ENCODE data around the gene RHBDD3.

RHBDD3 gene

GRCh38 chr22:29265929-29266328 lies 1.9 kb downstream of the RHBDD3 start (continued):
- TF ChIP-seq ZNF8 (CRISPR knock-in tag; IDR thresholded peaks at IDR 0.05) (no peak), ZFP3 (CRISPR knock-in tag; IDR thresholded peaks at IDR 0.05) (no peak), ISL1 (CRISPR knock-in tag; IDR thresholded peaks at IDR 0.05) (no peak), OSR1 (CRISPR knock-in tag; IDR thresholded peaks at IDR 0.05) (no peak), ESRRG (CRISPR knock-in tag; IDR thresholded peaks at IDR 0.05) (no peak)

DNA sequence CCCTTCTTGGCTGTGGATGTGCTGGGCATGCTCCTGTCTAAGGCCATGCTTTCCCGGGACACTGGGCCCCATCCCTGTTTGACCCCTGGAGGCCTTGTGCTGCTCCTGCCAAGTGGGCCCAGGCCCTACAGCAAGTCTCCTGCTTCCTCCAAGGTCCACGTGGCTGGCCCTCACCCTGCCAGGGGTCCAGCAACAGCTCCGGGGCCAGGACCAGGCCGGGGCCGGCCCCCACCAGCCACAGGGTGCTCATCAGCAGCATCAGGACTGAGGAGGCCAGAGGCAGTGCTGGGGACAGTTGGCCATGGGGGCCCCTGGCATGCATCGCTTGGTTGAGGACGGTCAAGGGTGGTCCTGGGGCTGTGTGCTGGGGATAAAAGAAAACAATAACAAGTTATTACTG lies 2.5 kb downstream of the RHBDD3 start:
- TF ChIP-seq PPARA (CRISPR knock-in tag; IDR thresholded peaks at IDR 0.05; ENCODE audit: borderline replicate concordance) = no peak
- no peak for TF ChIP-seq TCF4 (CRISPR knock-in tag; IDR thresholded peaks at IDR 0.05; ENCODE audit: borderline replicate concordance)
- TF ChIP-seq TOX (CRISPR knock-in tag; IDR thresholded peaks at IDR 0.05; ENCODE audit: borderline replicate concordance) = no peak
- TF ChIP-seq TSHZ2 (CRISPR knock-in tag; IDR thresholded peaks at IDR 0.05) = no peak
- TF ChIP-seq ZNF70 (CRISPR knock-in tag; IDR thresholded peaks at IDR 0.05) = no peak
- TF ChIP-seq RARB (CRISPR knock-in tag; IDR thresholded peaks at IDR 0.05) = no peak
- no peak for TF ChIP-seq ESRRG (CRISPR knock-in tag; IDR thresholded peaks at IDR 0.05)
- TF ChIP-seq SNAI2 (CRISPR knock-in tag; IDR thresholded peaks at IDR 0.05) = no peak
- TF ChIP-seq ZNF565 (CRISPR knock-in tag; conservative IDR thresholded peaks at IDR 0.05; ENCODE audit: low read depth) = no peak
- TF ChIP-seq CSDC2 (CRISPR knock-in tag; IDR thresholded peaks at IDR 0.05) = no peak
- no peak for TF ChIP-seq PATZ1 (CRISPR knock-in tag; IDR thresholded peaks at IDR 0.05; ENCODE audit: borderline replicate concordance)
- no peak for TF ChIP-seq ZFP3 (CRISPR knock-in tag; IDR thresholded peaks at IDR 0.05)
- no peak for TF ChIP-seq GLIS3 (CRISPR knock-in tag; IDR thresholded peaks at IDR 0.05)
- TF ChIP-seq OSR1 (CRISPR knock-in tag; IDR thresholded peaks at IDR 0.05) = no peak
- TF ChIP-seq CREB5 (CRISPR knock-in tag; IDR thresholded peaks at IDR 0.05; ENCODE audit: low read depth) = no peak
- no peak for TF ChIP-seq ZFP30 (CRISPR knock-in tag; IDR thresholded peaks at IDR 0.05)
- TF ChIP-seq CSRNP3 (CRISPR knock-in tag; IDR thresholded peaks at IDR 0.05) = no peak
- no peak for TF ChIP-seq ARNTL (CRISPR knock-in tag; IDR thresholded peaks at IDR 0.05; ENCODE audit: borderline replicate concordance, low read depth)
- no peak for TF ChIP-seq BACH2 (CRISPR knock-in tag; IDR thresholded peaks at IDR 0.05; ENCODE audit: borderline replicate concordance)
- TF ChIP-seq, protein P1, sequence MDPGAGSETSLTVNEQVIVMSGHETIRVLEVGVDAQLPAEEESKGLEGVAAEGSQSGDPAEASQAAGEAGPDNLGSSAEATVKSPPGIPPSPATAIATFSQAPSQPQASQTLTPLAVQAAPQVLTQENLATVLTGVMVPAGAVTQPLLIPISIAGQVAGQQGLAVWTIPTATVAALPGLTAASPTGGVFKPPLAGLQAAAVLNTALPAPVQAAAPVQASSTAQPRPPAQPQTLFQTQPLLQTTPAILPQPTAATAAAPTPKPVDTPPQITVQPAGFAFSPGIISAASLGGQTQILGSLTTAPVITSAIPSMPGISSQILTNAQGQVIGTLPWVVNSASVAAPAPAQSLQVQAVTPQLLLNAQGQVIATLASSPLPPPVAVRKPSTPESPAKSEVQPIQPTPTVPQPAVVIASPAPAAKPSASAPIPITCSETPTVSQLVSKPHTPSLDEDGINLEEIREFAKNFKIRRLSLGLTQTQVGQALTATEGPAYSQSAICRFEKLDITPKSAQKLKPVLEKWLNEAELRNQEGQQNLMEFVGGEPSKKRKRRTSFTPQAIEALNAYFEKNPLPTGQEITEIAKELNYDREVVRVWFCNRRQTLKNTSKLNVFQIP (CRISPR knock-in tag; IDR thresholded peaks at IDR 0.05; ENCODE audit: borderline replicate concordance, low read depth) = no peak
- ATAC-seq = no peak

GRCh38 chr22:29263791-29264276 lies 3.9 kb downstream of the RHBDD3 start:
- no peak for ATAC-seq
- TF ChIP-seq TOX (CRISPR knock-in tag; IDR thresholded peaks at IDR 0.05; ENCODE audit: borderline replicate concordance) (no peak), ZFP30 (CRISPR knock-in tag; IDR thresholded peaks at IDR 0.05) (no peak), TCF4 (CRISPR knock-in tag; IDR thresholded peaks at IDR 0.05; ENCODE audit: borderline replicate concordance) (no peak), OSR1 (CRISPR knock-in tag; IDR thresholded peaks at IDR 0.05) (no peak), ARNTL (CRISPR knock-in tag; IDR thresholded peaks at IDR 0.05; ENCODE audit: borderline replicate concordance, low read depth) (no peak), ZFP3 (CRISPR knock-in tag; IDR thresholded peaks at IDR 0.05) (no peak), GLIS3 (CRISPR knock-in tag; IDR thresholded peaks at IDR 0.05) (no peak), CSDC2 (CRISPR knock-in tag; IDR thresholded peaks at IDR 0.05) (no peak), ISL1 (CRISPR knock-in tag; IDR thresholded peaks at IDR 0.05) (no peak), PATZ1 (CRISPR knock-in tag; IDR thresholded peaks at IDR 0.05; ENCODE audit: borderline replicate concordance) (no peak), ZNF70 (CRISPR knock-in tag; IDR thresholded peaks at IDR 0.05) (no peak)
- TF ChIP-seq, protein P1 (CRISPR knock-in tag; IDR thresholded peaks at IDR 0.05; ENCODE audit: borderline replicate concordance, low read depth) = no peak

Measured in SK-N-SH treated with all-trans-retinoic acid at 6 μM for 48 hours (cell line).